ENCODE measurements around the gene DLX2.

GRCh38 chr2:172087207-172087779 is 15.4 kb downstream of the DLX2 start:
- no peak for TF ChIP-seq EZH2phosphoT487 (IDR thresholded peaks at IDR 0.05; ENCODE audit: borderline replicate concordance)
- TF ChIP-seq, protein P1, sequence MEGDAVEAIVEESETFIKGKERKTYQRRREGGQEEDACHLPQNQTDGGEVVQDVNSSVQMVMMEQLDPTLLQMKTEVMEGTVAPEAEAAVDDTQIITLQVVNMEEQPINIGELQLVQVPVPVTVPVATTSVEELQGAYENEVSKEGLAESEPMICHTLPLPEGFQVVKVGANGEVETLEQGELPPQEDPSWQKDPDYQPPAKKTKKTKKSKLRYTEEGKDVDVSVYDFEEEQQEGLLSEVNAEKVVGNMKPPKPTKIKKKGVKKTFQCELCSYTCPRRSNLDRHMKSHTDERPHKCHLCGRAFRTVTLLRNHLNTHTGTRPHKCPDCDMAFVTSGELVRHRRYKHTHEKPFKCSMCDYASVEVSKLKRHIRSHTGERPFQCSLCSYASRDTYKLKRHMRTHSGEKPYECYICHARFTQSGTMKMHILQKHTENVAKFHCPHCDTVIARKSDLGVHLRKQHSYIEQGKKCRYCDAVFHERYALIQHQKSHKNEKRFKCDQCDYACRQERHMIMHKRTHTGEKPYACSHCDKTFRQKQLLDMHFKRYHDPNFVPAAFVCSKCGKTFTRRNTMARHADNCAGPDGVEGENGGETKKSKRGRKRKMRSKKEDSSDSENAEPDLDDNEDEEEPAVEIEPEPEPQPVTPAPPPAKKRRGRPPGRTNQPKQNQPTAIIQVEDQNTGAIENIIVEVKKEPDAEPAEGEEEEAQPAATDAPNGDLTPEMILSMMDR (conservative IDR thresholded peaks at IDR 0.05; ENCODE audit: low read length), result no peak

Data from Loucy (cell line).